ENCODE results near the gene BOLA1. TPM values are rescaled to one million over a fixed set of nuclear protein-coding genes. Genes with fewer than 3 reads are reported as not detected.
A peak's percentile ranks its signal among the peaks of the same experiment; 100 is the strongest.

BOLA1 gene
- total RNA-seq, 1 experiment from 2014 or later = 1.2 TPM

GRCh38 chr1:149940427-149940826, 41.1 kb downstream of the BOLA1 start:
- H3K4me1 ChIP-seq (ENCODE audit: low read length) = peaks cover 14% of the 10 kb centered on the region
- no peak overlapping the region for H3K9ac ChIP-seq (ENCODE audit: low read length)
- no peak overlapping the region for H3K4me2 ChIP-seq (ENCODE audit: low read depth, low read length, poor library complexity, severe bottlenecking)
- no peaks in the 10 kb centered on the region for H3K9me3 ChIP-seq (ENCODE audit: low read length)
- H4K20me1 ChIP-seq (ENCODE audit: insufficient read depth, low read depth, low read length) = no peaks in the 10 kb centered on the region
- H2AFZ ChIP-seq (ENCODE audit: low read length) = no peak overlapping the region
- H3K9me2 ChIP-seq (replicated peaks; ENCODE audit: insufficient read depth, low read length) = no peaks in the 10 kb centered on the region
- no peak overlapping the region for H3K4me3 ChIP-seq (ENCODE audit: low read length)
- no peaks in the 10 kb centered on the region for H3K79me2 ChIP-seq (ENCODE audit: low read length)
- peak; percentile 35 for DNase-seq
- H3K27me3 ChIP-seq (ENCODE audit: low read length) = no peaks in the 10 kb centered on the region
- H3K36me3 ChIP-seq (ENCODE audit: insufficient read depth, low read length) = no peaks in the 10 kb centered on the region
- H3K27ac ChIP-seq (ENCODE audit: low read length) = no peak overlapping the region

GRCh38 chr1:149942207-149942606, 42.8 kb downstream of the BOLA1 start:
- Histone ChIP-seq H3K9me3 (ENCODE audit: low read length) (no peaks in the 10 kb centered on the region), H3K36me3 (ENCODE audit: insufficient read depth, low read length) (no peaks in the 10 kb centered on the region), H3K9me2 (replicated peaks; ENCODE audit: insufficient read depth, low read length) (no peaks in the 10 kb centered on the region), H3K79me2 (ENCODE audit: low read length) (no peaks in the 10 kb centered on the region), H3K4me3 (ENCODE audit: low read length) (no peak overlapping the region), H3K27me3 (ENCODE audit: low read length) (no peaks in the 10 kb centered on the region), H3K4me1 (ENCODE audit: low read length) (peaks cover 8% of the 10 kb centered on the region), H3K9ac (ENCODE audit: low read length) (no peak overlapping the region), H2AFZ (ENCODE audit: low read length) (no peak overlapping the region), H3K4me2 (ENCODE audit: low read depth, low read length, poor library complexity, severe bottlenecking) (no peak overlapping the region), H3K27ac (ENCODE audit: low read length) (no peak overlapping the region), H4K20me1 (ENCODE audit: insufficient read depth, low read depth, low read length) (no peaks in the 10 kb centered on the region)
- peak; percentile 0 for DNase-seq

GRCh38 chr1:149942885-149943284, 43.5 kb downstream of the BOLA1 start:
- H3K4me1 ChIP-seq (ENCODE audit: low read length) = peaks cover 6% of the 10 kb centered on the region; the same call in 1 of the 2 replicates
- no peaks in the 10 kb centered on the region for H3K27me3 ChIP-seq (ENCODE audit: low read length)
- H2AFZ ChIP-seq (ENCODE audit: low read length) = no peak overlapping the region
- peak; percentile 7 for DNase-seq
- H3K9me3 ChIP-seq (ENCODE audit: low read length) = no peaks in the 10 kb centered on the region
- H3K9me2 ChIP-seq (replicated peaks; ENCODE audit: insufficient read depth, low read length) = no peaks in the 10 kb centered on the region
- H3K36me3 ChIP-seq (ENCODE audit: insufficient read depth, low read length) = no peaks in the 10 kb centered on the region
- no peaks in the 10 kb centered on the region for H4K20me1 ChIP-seq (ENCODE audit: insufficient read depth, low read depth, low read length)
- no peak overlapping the region for H3K4me2 ChIP-seq (ENCODE audit: low read depth, low read length, poor library complexity, severe bottlenecking)
- no peak overlapping the region for H3K4me3 ChIP-seq (ENCODE audit: low read length)
- H3K79me2 ChIP-seq (ENCODE audit: low read length) = no peaks in the 10 kb centered on the region
- no peak overlapping the region for H3K27ac ChIP-seq (ENCODE audit: low read length)
- no peak overlapping the region for H3K9ac ChIP-seq (ENCODE audit: low read length)

- H2AFZ ChIP-seq (ENCODE audit: low read length) = no peak overlapping the region
- no peaks in the 10 kb centered on the region for H4K20me1 ChIP-seq (ENCODE audit: insufficient read depth, low read depth, low read length)
- H3K36me3 ChIP-seq (ENCODE audit: insufficient read depth, low read length) = no peaks in the 10 kb centered on the region
- no peaks in the 10 kb centered on the region for H3K9me3 ChIP-seq (ENCODE audit: low read length)
- no peaks in the 10 kb centered on the region for H3K79me2 ChIP-seq (ENCODE audit: low read length)
- no peak overlapping the region for H3K27ac ChIP-seq (ENCODE audit: low read length)
- no peak overlapping the region for H3K4me3 ChIP-seq (ENCODE audit: low read length)
- no peaks in the 10 kb centered on the region for H3K27me3 ChIP-seq (ENCODE audit: low read length)
- no peak for DNase-seq
- H3K9me2 ChIP-seq (replicated peaks; ENCODE audit: insufficient read depth, low read length) = no peaks in the 10 kb centered on the region
- H3K4me2 ChIP-seq (ENCODE audit: low read depth, low read length, poor library complexity, severe bottlenecking) = no peak overlapping the region
- H3K9ac ChIP-seq (ENCODE audit: low read length) = no peak overlapping the region
- 0 out of 2 replicates have a peak, but pooled peaks cover 6% of the 10 kb centered on the region for H3K4me1 ChIP-seq (ENCODE audit: low read length)
Observed at GRCh38 chr1:149945206-149945605, 45.8 kb downstream of the BOLA1 start.

GRCh38 chr1:149949911-149950310, 50.5 kb downstream of the BOLA1 start:
- H3K36me3 ChIP-seq (ENCODE audit: insufficient read depth, low read length) = no peaks in the 10 kb centered on the region
- H3K27ac ChIP-seq (ENCODE audit: low read length) = no peak overlapping the region
- no peak for DNase-seq
- no peaks in the 10 kb centered on the region for H3K9me2 ChIP-seq (replicated peaks; ENCODE audit: insufficient read depth, low read length)
- no peak overlapping the region for H3K9ac ChIP-seq (ENCODE audit: low read length)
- H3K4me2 ChIP-seq (ENCODE audit: low read depth, low read length, poor library complexity, severe bottlenecking) = no peak overlapping the region
- H3K9me3 ChIP-seq (ENCODE audit: low read length) = no peaks in the 10 kb centered on the region
- no peaks in the 10 kb centered on the region for H3K27me3 ChIP-seq (ENCODE audit: low read length)
- no peak overlapping the region for H2AFZ ChIP-seq (ENCODE audit: low read length)
- H3K4me1 ChIP-seq (ENCODE audit: low read length) = 0 out of 2 replicates have a peak, but pooled peaks cover 6% of the 10 kb centered on the region
- no peaks in the 10 kb centered on the region for H4K20me1 ChIP-seq (ENCODE audit: insufficient read depth, low read depth, low read length)
- no peaks in the 10 kb centered on the region for H3K79me2 ChIP-seq (ENCODE audit: low read length)
- no peak overlapping the region for H3K4me3 ChIP-seq (ENCODE audit: low read length)

Other genes with a start within 250 kb of the BOLA1 start
- gene FCGR1A, start 116.9 kb upstream of the BOLA1 start, total RNA-seq (2014; rRNA removed; shearing (Covaris generic); ENCODE audit: low replicate concordance) = not detected in 2 replicates
- gene SV2A, start 18.3 kb downstream of the BOLA1 start, total RNA-seq (2014; rRNA removed; shearing (Covaris generic); ENCODE audit: low replicate concordance) = not detected in 2 replicates
- gene SF3B4, start 28.2 kb downstream of the BOLA1 start, total RNA-seq (2014; rRNA removed; shearing (Covaris generic); ENCODE audit: low replicate concordance) = 10.9 and 18.8 TPM in 2 replicates
- not detected in 2 replicates for gene MTMR11, start 37.3 kb downstream of the BOLA1 start, total RNA-seq (2014; rRNA removed; shearing (Covaris generic); ENCODE audit: low replicate concordance)
- gene OTUD7B, start 111.2 kb downstream of the BOLA1 start, total RNA-seq (2014; rRNA removed; shearing (Covaris generic); ENCODE audit: low replicate concordance) = 2.4 and 3.6 TPM in 2 replicates
- gene VPS45, start 168.2 kb downstream of the BOLA1 start, total RNA-seq (2014; rRNA removed; shearing (Covaris generic); ENCODE audit: low replicate concordance) = 24.9 and 39.0 TPM in 2 replicates